Loucy (cell line): ENCODE measurements around the gene SPECC1.

Source experiments
- H2AFZ ChIP-seq: fragments of 200-600 bp; sonication (generic); 2 replicates; pipeline ENCODE4 v1.6.0; 2016; ENCODE audit warnings: antibody characterized with exemption, mild to moderate bottlenecking, low read length, moderate library complexity
- H3F3A ChIP-seq: fragments of 200-600 bp; 2 replicates; pipeline ENCODE4 v1.6.0; 2016; ENCODE audit warnings: antibody characterized with exemption, low read depth, mild to moderate bottlenecking
- H3K27me3 ChIP-seq: fragments of 200-600 bp; sonication (generic); 2 replicates; pipeline ENCODE4 v1.6.1; 2014; ENCODE audit warnings: low read length, mild to moderate bottlenecking; ENCODE audit not compliant: insufficient read depth, poor library complexity, severe bottlenecking
- H3K36me3 ChIP-seq: fragments of 200-600 bp; sonication (generic); 2 replicates; pipeline ENCODE4 v1.6.1; 2016; ENCODE audit warnings: low read length; ENCODE audit not compliant: insufficient read depth
- H3K4me1 ChIP-seq: fragments of 200-600 bp; sonication (generic); 2 replicates; pipeline ENCODE4 v1.5.1; 2014; ENCODE audit warnings: low read length, mild to moderate bottlenecking; ENCODE audit not compliant: insufficient read depth, poor library complexity, severe bottlenecking
- H3K4me2 ChIP-seq: fragments of 200-600 bp; sonication (generic); 2 replicates; pipeline ENCODE4 v1.6.0; 2014; ENCODE audit warnings: antibody characterized with exemption, low read length, low read depth, mild to moderate bottlenecking; ENCODE audit not compliant: poor library complexity, severe bottlenecking
- H3K4me3 ChIP-seq: fragments of 200-600 bp; sonication (generic); 2 replicates; pipeline ENCODE4 v1.5.1; 2014; ENCODE audit warnings: low read length, mild to moderate bottlenecking, mixed read lengths; ENCODE audit not compliant: poor library complexity, severe bottlenecking
- H3K79me2 ChIP-seq: fragments of 200-600 bp; sonication (generic); 2 replicates; pipeline ENCODE4 v1.6.1; 2014; ENCODE audit warnings: low read length; ENCODE audit not compliant: insufficient read depth
- H3K9ac ChIP-seq: fragments of 200-600 bp; sonication (generic); 2 replicates; pipeline ENCODE4 v1.6.0; 2014; ENCODE audit warnings: mild to moderate bottlenecking, low read depth, low read length, moderate library complexity; ENCODE audit not compliant: poor library complexity, severe bottlenecking
- H3K9me2 ChIP-seq: fragments of 200-600 bp; sonication (generic); replicated peaks from 2 replicates; pipeline ENCODE4 v1.6.1; 2016; ENCODE audit warnings: low read depth, low read length, mixed read lengths
- H3K9me3 ChIP-seq: fragments of 200-600 bp; sonication (generic); 2 replicates; pipeline ENCODE4 v1.6.1; 2014; ENCODE audit warnings: mild to moderate bottlenecking, antibody characterized with exemption, low read length, low read depth; ENCODE audit not compliant: insufficient read depth
- H4K20me1 ChIP-seq: fragments of 200-600 bp; sonication (generic); 2 replicates; pipeline ENCODE4 v1.6.0; 2014; ENCODE audit warnings: antibody characterized with exemption, low read length, mild to moderate bottlenecking; ENCODE audit not compliant: insufficient read depth, poor library complexity, severe bottlenecking
- CTCF ChIP-seq: fragments of 200-600 bp; sonication (generic); conservative IDR thresholded peaks from 2 replicates; pipeline ENCODE4 v1.5.1; 2014; ENCODE audit warnings: mild to moderate bottlenecking, antibody characterized with exemption, low read length
- EZH2phosphoT487 ChIP-seq: fragments of 200-600 bp; IDR thresholded peaks from 2 replicates; pipeline ENCODE4 v1.6.1; 2018; ENCODE audit warnings: antibody characterized with exemption, mild to moderate bottlenecking, moderate library complexity, borderline replicate concordance

The SPECC1 gene

DNA sequence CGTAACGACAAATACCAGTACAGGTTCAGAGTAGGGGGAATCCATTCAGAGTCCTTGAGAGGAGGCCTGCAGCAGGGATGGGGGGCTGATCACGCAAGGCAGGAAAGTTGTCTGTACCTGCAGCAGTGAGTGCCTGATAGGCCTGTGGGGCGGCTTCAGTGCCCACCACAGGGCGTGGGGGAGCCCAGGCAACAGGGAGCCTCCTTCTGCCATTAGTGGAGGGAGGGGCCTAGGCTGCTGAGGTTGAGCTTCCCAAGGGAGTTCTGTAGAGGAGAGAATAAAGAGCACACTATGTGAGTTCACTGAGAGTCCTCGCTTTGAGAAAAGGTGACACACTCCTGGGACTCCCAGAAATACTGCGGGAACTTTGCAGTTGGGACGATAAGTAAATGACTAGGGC is 134.6 kb downstream of the SPECC1 start:
- H3F3A ChIP-seq, result no peaks in the 10 kb centered on the region

GRCh38 chr17:20145567-20145966 is 136.4 kb downstream of the SPECC1 start:
- Histone ChIP-seq H3K4me2 (no peak overlapping the region), H3K9me2 (no peaks in the 10 kb centered on the region), H3F3A (no peaks in the 10 kb centered on the region), H3K4me3 (no peak overlapping the region), H3K27me3 (no peaks in the 10 kb centered on the region), H2AFZ (no peak overlapping the region), H3K36me3 (no peaks in the 10 kb centered on the region; the same call in 1 of the 2 replicates), H4K20me1 (no peaks in the 10 kb centered on the region), H3K79me2 (no peaks in the 10 kb centered on the region), H3K9ac (no peak overlapping the region), H3K4me1 (no peaks in the 10 kb centered on the region), H3K9me3 (no peaks in the 10 kb centered on the region)
- TF ChIP-seq EZH2phosphoT487 (no peak), CTCF (no peak)

More for the DNA sequence above, 134.6 kb downstream of the SPECC1 start:
- Histone ChIP-seq H3K4me2 (no peak overlapping the region), H3K79me2 (no peaks in the 10 kb centered on the region), H3K36me3 (no peaks in the 10 kb centered on the region; the same call in 1 of the 2 replicates), H2AFZ (no peak overlapping the region), H3K9me2 (no peaks in the 10 kb centered on the region), H3K4me1 (no peaks in the 10 kb centered on the region), H4K20me1 (no peaks in the 10 kb centered on the region), H3K9me3 (no peaks in the 10 kb centered on the region), H3K9ac (no peak overlapping the region), H3K4me3 (no peak overlapping the region), H3K27me3 (no peaks in the 10 kb centered on the region)
- TF ChIP-seq CTCF, result no peak
- TF ChIP-seq EZH2phosphoT487, result no peak

- H3K36me3 ChIP-seq, result no peaks in the 10 kb centered on the region; the same call in 1 of the 2 replicates
- no peak overlapping the region for H3K4me2 ChIP-seq
- H2AFZ ChIP-seq, result no peak overlapping the region
- no peaks in the 10 kb centered on the region for H4K20me1 ChIP-seq
- no peaks in the 10 kb centered on the region for H3K9me2 ChIP-seq
- TF ChIP-seq EZH2phosphoT487 (no peak), CTCF (no peak)
- H3K9me3 ChIP-seq, result no peaks in the 10 kb centered on the region
- H3K27me3 ChIP-seq, result no peaks in the 10 kb centered on the region
- H3K4me3 ChIP-seq, result no peak overlapping the region
- no peaks in the 10 kb centered on the region for H3K79me2 ChIP-seq
- H3K9ac ChIP-seq, result no peak overlapping the region
- no peaks in the 10 kb centered on the region for H3K4me1 ChIP-seq
- no peaks in the 10 kb centered on the region for H3F3A ChIP-seq
Measured at GRCh38 chr17:20149251-20149650, 140.1 kb downstream of the SPECC1 start.
